KOPT-K1 (cell line): ENCODE results near the gene GEMIN7.

Experiments
- H3K27ac ChIP-seq: fragments of 200-600 bp; sonication (generic); 2 replicates; pipeline ENCODE4 v1.5.1; 2016; ENCODE audit warnings: antibody characterized with exemption, mild to moderate bottlenecking, low read depth, low read length; ENCODE audit not compliant: poor library complexity, severe bottlenecking
- H3K36me3 ChIP-seq: fragments of 200-600 bp; sonication (generic); 2 replicates; pipeline ENCODE4 v1.5.1; 2017; ENCODE audit warnings: antibody characterized with exemption, mild to moderate bottlenecking, low read length, moderate library complexity; ENCODE audit not compliant: insufficient read depth
- H3K9me3 ChIP-seq: fragments of 200-600 bp; sonication (generic); 2 replicates; pipeline ENCODE4 v1.5.1; 2017; ENCODE audit warnings: antibody characterized with exemption, low read length, mild to moderate bottlenecking; ENCODE audit not compliant: insufficient read depth, poor library complexity, severe bottlenecking

Gene GEMIN7

GRCh38 chr19:45051929-45052579 is 27.0 kb upstream of the GEMIN7 start:
- Histone ChIP-seq H3K27ac (no peak overlapping the region), H3K9me3 (no peaks in the 10 kb centered on the region), H3K36me3 (peaks cover 85% of the 10 kb centered on the region)

GRCh38 chr19:45056831-45057230 is 22.2 kb upstream of the GEMIN7 start:
- Histone ChIP-seq H3K9me3 (no peaks in the 10 kb centered on the region), H3K27ac (no peak overlapping the region), H3K36me3 (peaks cover 99% of the 10 kb centered on the region)

- Histone ChIP-seq H3K27ac (no peak overlapping the region), H3K36me3 (peaks cover 99% of the 10 kb centered on the region), H3K9me3 (no peaks in the 10 kb centered on the region)
These were observed 21.6 kb upstream of the GEMIN7 start for GRCh38 chr19:45057444-45057843.

- H3K36me3 ChIP-seq, result peaks cover 99% of the 10 kb centered on the region
- no peak overlapping the region for H3K27ac ChIP-seq
- H3K9me3 ChIP-seq, result no peaks in the 10 kb centered on the region
These were observed 20.4 kb upstream of the GEMIN7 start for GRCh38 chr19:45058622-45059159.

GRCh38 chr19:45059258-45059965 is 19.6 kb upstream of the GEMIN7 start:
- H3K9me3 ChIP-seq, result no peaks in the 10 kb centered on the region
- peaks cover 99% of the 10 kb centered on the region for H3K36me3 ChIP-seq
- no peak overlapping the region for H3K27ac ChIP-seq

- H3K9me3 ChIP-seq, result no peaks in the 10 kb centered on the region
- no peak overlapping the region for H3K27ac ChIP-seq
- peaks cover 99% of the 10 kb centered on the region for H3K36me3 ChIP-seq
These were observed 17.1 kb upstream of the GEMIN7 start for GRCh38 chr19:45061965-45062364.

GRCh38 chr19:45063851-45064801 is 14.9 kb upstream of the GEMIN7 start:
- H3K27ac ChIP-seq, result no peak overlapping the region
- peaks cover 100% of the 10 kb centered on the region for H3K36me3 ChIP-seq
- no peaks in the 10 kb centered on the region for H3K9me3 ChIP-seq

GRCh38 chr19:45066921-45067661 is 12.0 kb upstream of the GEMIN7 start:
- no peak overlapping the region for H3K27ac ChIP-seq
- no peaks in the 10 kb centered on the region for H3K9me3 ChIP-seq
- H3K36me3 ChIP-seq, result peaks cover 94% of the 10 kb centered on the region

- H3K27ac ChIP-seq, result no peak overlapping the region
- H3K36me3 ChIP-seq, result peaks cover 92% of the 10 kb centered on the region
- no peaks in the 10 kb centered on the region for H3K9me3 ChIP-seq
These were observed 11.0 kb upstream of the GEMIN7 start for GRCh38 chr19:45068041-45068440.

- Histone ChIP-seq H3K36me3 (peaks cover 82% of the 10 kb centered on the region), H3K9me3 (no peaks in the 10 kb centered on the region), H3K27ac (no peak overlapping the region)
These were observed 10.0 kb upstream of the GEMIN7 start for GRCh38 chr19:45069056-45069455.

GRCh38 chr19:45070214-45070613 is 8.8 kb upstream of the GEMIN7 start:
- H3K36me3 ChIP-seq, result peaks cover 71% of the 10 kb centered on the region
- H3K9me3 ChIP-seq, result no peaks in the 10 kb centered on the region
- H3K27ac ChIP-seq, result no peak overlapping the region

GRCh38 chr19:45070861-45071544 is 8.1 kb upstream of the GEMIN7 start:
- Histone ChIP-seq H3K36me3 (peaks cover 63% of the 10 kb centered on the region), H3K27ac (no peak overlapping the region), H3K9me3 (no peaks in the 10 kb centered on the region)

GRCh38 chr19:45071545-45071938 is 7.5 kb upstream of the GEMIN7 start:
- H3K36me3 ChIP-seq, result peaks cover 57% of the 10 kb centered on the region
- no peaks in the 10 kb centered on the region for H3K9me3 ChIP-seq
- H3K27ac ChIP-seq, result no peak overlapping the region
